HUES48 (cell line): ENCODE data around the gene ZSWIM1.

Source experiments
- H3K27ac ChIP-seq: one replicate; pipeline ENCODE4 v1.7.0; 2013; ENCODE audit warnings: low read depth, low read length, inconsistent platforms
- H3K27me3 ChIP-seq: 2 replicates; pipeline ENCODE4 v1.6.1; 2013; ENCODE audit warnings: mild to moderate bottlenecking, low read length; ENCODE audit not compliant: control insufficient read depth, insufficient read depth
- H3K36me3 ChIP-seq: 2 replicates; pipeline ENCODE4 v1.6.1; 2013; ENCODE audit warnings: low read length; ENCODE audit not compliant: control insufficient read depth, insufficient read depth
- H3K4me1 ChIP-seq: 2 replicates; pipeline ENCODE4 v1.6.1; 2013; ENCODE audit warnings: mild to moderate bottlenecking, low read length; ENCODE audit not compliant: control insufficient read depth, insufficient read depth
- H3K4me3 ChIP-seq: 2 replicates; pipeline ENCODE4 v1.5.1; 2013; ENCODE audit warnings: mild to moderate bottlenecking, low read depth, low read length
- H3K9ac ChIP-seq: 2 replicates; pipeline ENCODE4 v1.6.1; 2013; ENCODE audit warnings: mild to moderate bottlenecking, low read depth, low read length, moderate library complexity
- H3K9me3 ChIP-seq: 2 replicates; pipeline ENCODE4 v1.6.1; 2013; ENCODE audit warnings: low read length; ENCODE audit not compliant: control insufficient read depth, insufficient read depth

ZSWIM1 gene

GRCh38 chr20:45890985-45891983, 10.3 kb downstream of the ZSWIM1 start, which contains the start of the genes CTSA and NEURL2:
CTSA (plus strand) TSS chr20:45891335; CDS start chr20:45891569, 234 bp downstream.
NEURL2 (minus strand) TSS chr20:45891208; CDS start chr20:45890991, 217 bp downstream.
- no peaks in the 10 kb centered on the region for H3K9me3 ChIP-seq
- peak within 1 kb of the TSS; percentile 60; the same call in 1 of the 2 replicates for H3K9ac ChIP-seq
- H3K27ac ChIP-seq: peak within 1 kb of the TSS; percentile 69

GRCh38 chr20:45892049-45892825, 11.2 kb downstream of the ZSWIM1 start:
- peak overlapping the region; percentile 80 for H3K4me3 ChIP-seq
- no peak overlapping the region for H3K27ac ChIP-seq
- no peaks in the 10 kb centered on the region for H3K9me3 ChIP-seq
- 0 out of 2 replicates have a peak, but pooled peaks cover 5% of the 10 kb centered on the region for H3K4me1 ChIP-seq
- peaks cover 57% of the 10 kb centered on the region for H3K36me3 ChIP-seq
- peak overlapping the region; percentile 60; the same call in 1 of the 2 replicates for H3K9ac ChIP-seq
- no peaks in the 10 kb centered on the region for H3K27me3 ChIP-seq

More at GRCh38 chr20:45890985-45891983, 10.3 kb downstream of the ZSWIM1 start, which contains the start of the genes CTSA and NEURL2:
- Histone ChIP-seq H3K4me1 (0 out of 2 replicates have a peak, but pooled peaks cover 5% of the 10 kb centered on the region), H3K4me3 (peak within 1 kb of the TSS; percentile 80), H3K27me3 (no peaks in the 10 kb centered on the region), H3K36me3 (peaks cover 52% of the 10 kb centered on the region)

- no peak overlapping the region for H3K4me3 ChIP-seq
- H3K27ac ChIP-seq: no peak overlapping the region
- no peaks in the 10 kb centered on the region for H3K27me3 ChIP-seq
- no peak overlapping the region for H3K9ac ChIP-seq
- 0 out of 2 replicates have a peak, but pooled peaks cover 5% of the 10 kb centered on the region for H3K4me1 ChIP-seq
- peaks cover 60% of the 10 kb centered on the region for H3K36me3 ChIP-seq
- no peaks in the 10 kb centered on the region for H3K9me3 ChIP-seq
These were observed 11.9 kb downstream of the ZSWIM1 start for GRCh38 chr20:45892828-45893500.

- Histone ChIP-seq H3K9me3 (no peaks in the 10 kb centered on the region), H3K4me3 (no peak overlapping the region), H3K27me3 (no peaks in the 10 kb centered on the region), H3K4me1 (0 out of 2 replicates have a peak, but pooled peaks cover 5% of the 10 kb centered on the region), H3K9ac (no peak overlapping the region), H3K36me3 (peaks cover 63% of the 10 kb centered on the region), H3K27ac (no peak overlapping the region)
These were observed 12.8 kb downstream of the ZSWIM1 start for GRCh38 chr20:45893831-45894230.

GRCh38 chr20:45894797-45895196, 13.8 kb downstream of the ZSWIM1 start:
- peaks cover 69% of the 10 kb centered on the region for H3K36me3 ChIP-seq
- no peak overlapping the region for H3K9ac ChIP-seq
- H3K4me1 ChIP-seq: 0 out of 2 replicates have a peak, but pooled peaks cover 5% of the 10 kb centered on the region
- no peak overlapping the region for H3K27ac ChIP-seq
- H3K4me3 ChIP-seq: no peak overlapping the region
- no peaks in the 10 kb centered on the region for H3K27me3 ChIP-seq
- no peaks in the 10 kb centered on the region for H3K9me3 ChIP-seq

- no peak overlapping the region for H3K27ac ChIP-seq
- no peak overlapping the region for H3K9ac ChIP-seq
- no peak overlapping the region for H3K4me3 ChIP-seq
- H3K27me3 ChIP-seq: no peaks in the 10 kb centered on the region
- no peaks in the 10 kb centered on the region for H3K9me3 ChIP-seq
- peaks cover 86% of the 10 kb centered on the region for H3K36me3 ChIP-seq
- 0 out of 2 replicates have a peak, but pooled peaks cover 5% of the 10 kb centered on the region for H3K4me1 ChIP-seq
These were observed 15.7 kb downstream of the ZSWIM1 start for GRCh38 chr20:45896641-45897161.

GRCh38 chr20:45897289-45897688, 16.3 kb downstream of the ZSWIM1 start:
- Histone ChIP-seq H3K27me3 (no peaks in the 10 kb centered on the region), H3K9me3 (no peaks in the 10 kb centered on the region), H3K4me3 (no peak overlapping the region), H3K27ac (no peak overlapping the region), H3K9ac (no peak overlapping the region), H3K4me1 (no peaks in the 10 kb centered on the region), H3K36me3 (peaks cover 90% of the 10 kb centered on the region)

- H3K27me3 ChIP-seq: no peaks in the 10 kb centered on the region
- H3K9ac ChIP-seq: no peak overlapping the region
- no peaks in the 10 kb centered on the region for H3K9me3 ChIP-seq
- no peak overlapping the region for H3K27ac ChIP-seq
- H3K36me3 ChIP-seq: peaks cover 90% of the 10 kb centered on the region
- H3K4me1 ChIP-seq: no peaks in the 10 kb centered on the region
- H3K4me3 ChIP-seq: no peak overlapping the region
These were observed 16.7 kb downstream of the ZSWIM1 start for GRCh38 chr20:45897692-45898091.

- peaks cover 90% of the 10 kb centered on the region for H3K36me3 ChIP-seq
- H3K27ac ChIP-seq: no peak overlapping the region
- H3K9me3 ChIP-seq: no peaks in the 10 kb centered on the region
- H3K4me3 ChIP-seq: no peak overlapping the region
- H3K9ac ChIP-seq: no peak overlapping the region
- no peaks in the 10 kb centered on the region for H3K4me1 ChIP-seq
- H3K27me3 ChIP-seq: no peaks in the 10 kb centered on the region
These were observed 17.3 kb downstream of the ZSWIM1 start for GRCh38 chr20:45898285-45898684.
